ENCODE results near the gene KCNK1. TPM values are rescaled to one million over a fixed set of nuclear protein-coding genes. Genes with fewer than 3 reads are reported as not detected.

The KCNK1 gene
- total RNA-seq, 1 experiment from 2014 or later = not detected

DNA sequence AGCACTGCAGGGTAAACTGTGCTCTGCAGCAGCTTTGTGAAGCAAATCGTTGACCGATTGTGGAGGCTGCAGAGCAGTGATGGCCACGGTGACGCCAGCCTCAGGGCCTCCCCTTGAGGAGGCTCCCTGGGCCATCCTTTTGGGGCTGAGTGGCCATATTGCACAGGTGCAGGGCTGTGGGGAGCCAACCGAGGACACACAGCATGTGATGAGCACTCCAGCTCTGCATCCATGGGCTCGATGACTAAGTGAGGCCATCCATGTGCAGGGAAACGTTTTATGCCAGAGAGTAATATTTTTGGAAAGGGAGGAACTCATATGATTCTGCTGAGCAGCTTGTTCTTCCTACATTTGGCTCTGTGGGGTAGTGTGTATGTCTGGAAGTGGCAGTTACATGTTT lies 24.6 kb downstream of the KCNK1 start:
- intact Hi-C loops (cut with micrococcal nuclease; ENCODE audit: unreplicated experiment) = no loop called here
- no peaks in the 10 kb centered on the region for H3K4me1 ChIP-seq
- no peaks in the 10 kb centered on the region for H3K27me3 ChIP-seq (replicated peaks; ENCODE audit: control insufficient read depth, insufficient read depth, low read length)
- no peaks in the 10 kb centered on the region for H3K4me1 Mint-ChIP-seq (ENCODE audit: low read depth, unreplicated experiment)
- ChIA-PET CTCF (no interaction called here), POLR2A (no interaction called here)
- no peak overlapping the region for H3K27ac Mint-ChIP-seq (ENCODE audit: unreplicated experiment)
- TF ChIP-seq, protein P1, sequence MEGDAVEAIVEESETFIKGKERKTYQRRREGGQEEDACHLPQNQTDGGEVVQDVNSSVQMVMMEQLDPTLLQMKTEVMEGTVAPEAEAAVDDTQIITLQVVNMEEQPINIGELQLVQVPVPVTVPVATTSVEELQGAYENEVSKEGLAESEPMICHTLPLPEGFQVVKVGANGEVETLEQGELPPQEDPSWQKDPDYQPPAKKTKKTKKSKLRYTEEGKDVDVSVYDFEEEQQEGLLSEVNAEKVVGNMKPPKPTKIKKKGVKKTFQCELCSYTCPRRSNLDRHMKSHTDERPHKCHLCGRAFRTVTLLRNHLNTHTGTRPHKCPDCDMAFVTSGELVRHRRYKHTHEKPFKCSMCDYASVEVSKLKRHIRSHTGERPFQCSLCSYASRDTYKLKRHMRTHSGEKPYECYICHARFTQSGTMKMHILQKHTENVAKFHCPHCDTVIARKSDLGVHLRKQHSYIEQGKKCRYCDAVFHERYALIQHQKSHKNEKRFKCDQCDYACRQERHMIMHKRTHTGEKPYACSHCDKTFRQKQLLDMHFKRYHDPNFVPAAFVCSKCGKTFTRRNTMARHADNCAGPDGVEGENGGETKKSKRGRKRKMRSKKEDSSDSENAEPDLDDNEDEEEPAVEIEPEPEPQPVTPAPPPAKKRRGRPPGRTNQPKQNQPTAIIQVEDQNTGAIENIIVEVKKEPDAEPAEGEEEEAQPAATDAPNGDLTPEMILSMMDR (IDR thresholded peaks at IDR 0.05; ENCODE audit: insufficient read depth in 1 of 2, low read depth in 1 of 2, low read length in 1 of 2, severe bottlenecking in 1 of 2, unreplicated experiment in 1 of 2) = no peak
- peaks cover 13% of the 10 kb centered on the region for H3K27me3 Mint-ChIP-seq (ENCODE audit: insufficient read depth, unreplicated experiment)
- no peaks in the 10 kb centered on the region for H3K36me3 ChIP-seq (ENCODE audit: control insufficient read depth, insufficient read depth, low read length)
- H3K4me3 Mint-ChIP-seq (ENCODE audit: unreplicated experiment) = no peak overlapping the region
- no peak overlapping the region for H3K4me3 ChIP-seq (ENCODE audit: low read depth, low read length)
- no TSS peak for BruUV-seq (replicated peaks)
- DNase-seq = no peak
- no peaks in the 10 kb centered on the region for H3K9me3 ChIP-seq
- no peaks in the 10 kb centered on the region for H3K9me3 Mint-ChIP-seq (ENCODE audit: unreplicated experiment)
- H3K36me3 Mint-ChIP-seq (ENCODE audit: insufficient read depth, unreplicated experiment) = no peaks in the 10 kb centered on the region

DNA sequence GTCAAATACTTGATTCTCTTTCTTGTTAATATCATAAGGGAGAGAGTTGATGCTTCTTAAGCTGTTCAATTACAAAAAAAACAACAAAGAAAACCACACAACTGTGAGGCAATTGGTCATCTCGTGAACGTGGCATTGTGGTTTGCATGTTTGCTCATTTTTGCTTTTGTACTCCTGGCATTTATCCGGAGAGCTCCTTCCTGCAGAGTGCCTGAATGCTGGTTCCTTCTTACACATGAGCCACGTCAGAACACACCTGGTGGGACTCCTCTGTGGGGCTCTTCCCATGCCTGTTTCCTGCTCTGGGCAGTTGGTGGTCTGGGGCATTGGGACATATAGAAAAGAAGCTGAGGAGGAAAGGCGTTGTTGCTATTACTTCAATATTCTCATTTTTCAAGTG lies 25.7 kb downstream of the KCNK1 start:
- no TSS peak for BruUV-seq (replicated peaks)
- intact Hi-C loops (cut with micrococcal nuclease; ENCODE audit: unreplicated experiment) = no loop called here
- no peaks in the 10 kb centered on the region for H3K4me1 ChIP-seq
- H3K4me1 Mint-ChIP-seq (ENCODE audit: low read depth, unreplicated experiment) = no peaks in the 10 kb centered on the region
- H3K36me3 ChIP-seq (ENCODE audit: control insufficient read depth, insufficient read depth, low read length) = no peaks in the 10 kb centered on the region
- no peaks in the 10 kb centered on the region for H3K9me3 ChIP-seq
- no peak overlapping the region for H3K27ac Mint-ChIP-seq (ENCODE audit: unreplicated experiment)
- no peak overlapping the region for H3K4me3 ChIP-seq (ENCODE audit: low read depth, low read length)
- peaks cover 13% of the 10 kb centered on the region for H3K27me3 Mint-ChIP-seq (ENCODE audit: insufficient read depth, unreplicated experiment)
- H3K9me3 Mint-ChIP-seq (ENCODE audit: unreplicated experiment) = no peaks in the 10 kb centered on the region
- no peak for DNase-seq
- H3K36me3 Mint-ChIP-seq (ENCODE audit: insufficient read depth, unreplicated experiment) = no peaks in the 10 kb centered on the region
- ChIA-PET CTCF (no interaction called here), POLR2A (no interaction called here)
- H3K27me3 ChIP-seq (replicated peaks; ENCODE audit: control insufficient read depth, insufficient read depth, low read length) = no peaks in the 10 kb centered on the region
- TF ChIP-seq, protein P1 (IDR thresholded peaks at IDR 0.05; ENCODE audit: insufficient read depth in 1 of 2, low read depth in 1 of 2, low read length in 1 of 2, severe bottlenecking in 1 of 2, unreplicated experiment in 1 of 2) = no peak
- no peak overlapping the region for H3K4me3 Mint-ChIP-seq (ENCODE audit: unreplicated experiment)

DNA sequence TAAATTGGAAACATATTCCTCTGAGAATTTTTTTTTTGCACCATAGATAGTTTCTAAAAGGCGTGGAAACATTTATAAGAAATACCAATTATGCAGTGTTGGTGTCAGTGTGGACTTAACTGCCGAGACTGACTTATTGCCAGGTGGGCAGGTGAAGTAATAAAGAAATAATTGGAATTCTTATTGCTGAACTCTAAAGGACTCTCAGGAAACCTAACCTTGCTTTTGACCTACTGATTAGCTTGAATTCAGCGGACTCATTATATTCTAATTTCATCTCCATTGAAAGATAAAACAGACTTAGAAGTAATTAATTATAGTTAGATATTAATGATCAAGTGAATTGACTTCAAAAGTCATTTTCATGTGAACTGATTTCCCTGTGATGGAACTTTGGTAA lies 26.3 kb downstream of the KCNK1 start:
- BruUV-seq (replicated peaks) = no TSS peak
- no peak for DNase-seq
- no peaks in the 10 kb centered on the region for H3K9me3 ChIP-seq
- H3K27me3 ChIP-seq (replicated peaks; ENCODE audit: control insufficient read depth, insufficient read depth, low read length) = no peaks in the 10 kb centered on the region
- Mint-ChIP-seq H3K36me3 (ENCODE audit: insufficient read depth, unreplicated experiment) (no peaks in the 10 kb centered on the region), H3K4me3 (ENCODE audit: unreplicated experiment) (no peak overlapping the region), H3K4me1 (ENCODE audit: low read depth, unreplicated experiment) (no peaks in the 10 kb centered on the region), H3K9me3 (ENCODE audit: unreplicated experiment) (no peaks in the 10 kb centered on the region), H3K27ac (ENCODE audit: unreplicated experiment) (no peak overlapping the region), H3K27me3 (ENCODE audit: insufficient read depth, unreplicated experiment) (peaks cover 13% of the 10 kb centered on the region)
- H3K4me3 ChIP-seq (ENCODE audit: low read depth, low read length) = no peak overlapping the region
- intact Hi-C loops (cut with micrococcal nuclease; ENCODE audit: unreplicated experiment) = no loop called here
- TF ChIP-seq, protein P1 (IDR thresholded peaks at IDR 0.05; ENCODE audit: insufficient read depth in 1 of 2, low read depth in 1 of 2, low read length in 1 of 2, severe bottlenecking in 1 of 2, unreplicated experiment in 1 of 2) = no peak
- H3K4me1 ChIP-seq = no peaks in the 10 kb centered on the region
- ChIA-PET CTCF (no interaction called here), POLR2A (no interaction called here)
- H3K36me3 ChIP-seq (ENCODE audit: control insufficient read depth, insufficient read depth, low read length) = no peaks in the 10 kb centered on the region
